ENCODE data around the gene GLUD1.
"Not testable (repeated sequence)": the region's sequence is repeated elsewhere in the genome, so short reads cannot be mapped to it uniquely, and the experiment has no call there.

DNA sequence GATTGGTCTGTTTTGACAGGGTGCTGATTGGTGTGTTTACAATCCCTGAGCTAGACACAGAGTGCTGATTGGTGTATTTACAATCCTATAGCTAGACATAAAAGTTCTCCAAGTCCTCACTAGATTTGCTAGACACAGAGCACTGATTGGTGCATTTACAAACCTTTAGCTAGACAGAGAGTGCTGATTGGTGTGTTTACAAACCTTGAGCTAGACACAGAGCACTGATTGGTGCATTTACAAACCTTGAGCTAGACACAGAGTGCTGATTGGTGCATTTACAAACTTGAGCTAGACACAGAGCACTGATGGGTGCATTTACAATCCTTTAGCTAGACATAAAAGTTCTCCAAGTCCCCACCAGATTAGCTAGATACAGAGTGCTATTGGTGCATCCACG lies 64.2 kb downstream of the GLUD1 start:
- TF ChIP-seq, protein P1, sequence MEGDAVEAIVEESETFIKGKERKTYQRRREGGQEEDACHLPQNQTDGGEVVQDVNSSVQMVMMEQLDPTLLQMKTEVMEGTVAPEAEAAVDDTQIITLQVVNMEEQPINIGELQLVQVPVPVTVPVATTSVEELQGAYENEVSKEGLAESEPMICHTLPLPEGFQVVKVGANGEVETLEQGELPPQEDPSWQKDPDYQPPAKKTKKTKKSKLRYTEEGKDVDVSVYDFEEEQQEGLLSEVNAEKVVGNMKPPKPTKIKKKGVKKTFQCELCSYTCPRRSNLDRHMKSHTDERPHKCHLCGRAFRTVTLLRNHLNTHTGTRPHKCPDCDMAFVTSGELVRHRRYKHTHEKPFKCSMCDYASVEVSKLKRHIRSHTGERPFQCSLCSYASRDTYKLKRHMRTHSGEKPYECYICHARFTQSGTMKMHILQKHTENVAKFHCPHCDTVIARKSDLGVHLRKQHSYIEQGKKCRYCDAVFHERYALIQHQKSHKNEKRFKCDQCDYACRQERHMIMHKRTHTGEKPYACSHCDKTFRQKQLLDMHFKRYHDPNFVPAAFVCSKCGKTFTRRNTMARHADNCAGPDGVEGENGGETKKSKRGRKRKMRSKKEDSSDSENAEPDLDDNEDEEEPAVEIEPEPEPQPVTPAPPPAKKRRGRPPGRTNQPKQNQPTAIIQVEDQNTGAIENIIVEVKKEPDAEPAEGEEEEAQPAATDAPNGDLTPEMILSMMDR (conservative IDR thresholded peaks at IDR 0.05 in 1 of 2, IDR thresholded peaks at IDR 0.05 in 1 of 2; ENCODE audit: low read depth in 1 of 2, low read length in 2 of 2), result not testable (repeated sequence)
- not testable (repeated sequence) for TF ChIP-seq EZH2 (IDR thresholded peaks at IDR 0.05; ENCODE audit: low read length, missing control alignments)

Data from fibroblast of lung (primary cell).